Measurements from ENCODE around the gene KCNIP1. TPM values are rescaled to one million over a fixed set of nuclear protein-coding genes. Genes with fewer than 3 reads are reported as not detected.

The KCNIP1 gene
- total RNA-seq, 4 donors from 2014 or later, result 4.8 to 9.2 (median 7.3) TPM; not detected in 1

- Histone ChIP-seq H3K27ac (peak overlapping the region in 1 of 4 donors; percentile 44), H3K4me1 (peaks cover 0 to 21% (median 0%) of the 10 kb centered on the region in 4 donors), H3K9me3 (peaks cover 0 to 4% (median 0%) of the 10 kb centered on the region in 4 donors), H3K4me3 (peak overlapping the region in 1 of 4 donors; percentile 58), H3K27me3 (peaks cover 0 to 17% of the 10 kb centered on the region in 2 donors), H3K36me3 (no peaks in the 10 kb centered on the region)
- no peak for TF ChIP-seq EP300 (IDR thresholded peaks at IDR 0.05)
- TF ChIP-seq POLR2A (IDR thresholded peaks at IDR 0.05), result no peak
- no peak for TF ChIP-seq CTCF (IDR thresholded peaks at IDR 0.05)
- no peak for DNase-seq (ENCODE audit: low spot score in 2 of 2)
- WGBS, 2 donors, result 62 to 66% methylated on average over 23 of the region's 23 CpGs
These were observed 921 bp downstream of the KCNIP1 start for GRCh38 chr5:170504616-170505266.

DNA sequence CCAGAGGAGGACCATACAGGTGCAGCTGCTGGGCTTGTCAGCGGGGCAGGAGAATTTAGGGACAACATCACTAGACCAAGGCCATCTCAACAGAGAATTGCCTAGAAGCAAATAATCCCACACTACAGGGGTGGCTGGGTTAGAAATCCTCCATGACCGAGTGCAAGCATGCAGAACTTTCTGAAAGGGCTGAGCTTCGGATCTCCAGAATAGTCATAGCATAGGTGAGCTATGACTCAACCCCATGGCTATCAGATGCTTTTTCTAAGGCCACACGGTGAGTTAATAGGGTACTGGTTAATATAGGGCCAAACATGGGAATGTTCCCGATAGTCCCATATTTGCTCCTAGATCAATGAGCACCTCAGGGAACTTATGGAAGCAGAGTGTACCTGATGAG, 4.2 kb downstream of the KCNIP1 start:
- no peak overlapping the region for H3K4me3 ChIP-seq
- H3K36me3 ChIP-seq, result no peaks in the 10 kb centered on the region
- no peak overlapping the region for H3K27ac ChIP-seq
- H3K9me3 ChIP-seq, result no peaks in the 10 kb centered on the region
- 87 to 90% methylated on average over 5 of the region's 5 CpGs for WGBS, 2 donors
- H3K27me3 ChIP-seq, result peaks cover 0 to 10% of the 10 kb centered on the region in 2 donors
- H3K4me1 ChIP-seq, result peaks cover 0 to 21% (median 0%) of the 10 kb centered on the region in 4 donors
- TF ChIP-seq POLR2A (IDR thresholded peaks at IDR 0.05) (no peak), CTCF (IDR thresholded peaks at IDR 0.05) (no peak), EP300 (IDR thresholded peaks at IDR 0.05) (no peak)
- no peak for DNase-seq (ENCODE audit: low spot score in 2 of 2)

GRCh38 chr5:170508660-170509347, 5.0 kb downstream of the KCNIP1 start:
- H3K9me3 ChIP-seq, result no peaks in the 10 kb centered on the region
- no peak overlapping the region for H3K4me3 ChIP-seq
- peaks cover 0 to 19% (median 0%) of the 10 kb centered on the region in 4 donors for H3K4me1 ChIP-seq
- 39 to 43% methylated on average over 8 of the region's 8 CpGs for WGBS, 2 donors
- TF ChIP-seq EP300 (IDR thresholded peaks at IDR 0.05), result no peak
- TF ChIP-seq CTCF (IDR thresholded peaks at IDR 0.05), result no peak
- no peak for TF ChIP-seq POLR2A (IDR thresholded peaks at IDR 0.05)
- no peaks in the 10 kb centered on the region for H3K36me3 ChIP-seq
- no peak overlapping the region for H3K27ac ChIP-seq
- no peak for DNase-seq (ENCODE audit: low spot score in 2 of 2)
- H3K27me3 ChIP-seq, result peaks cover 0 to 5% of the 10 kb centered on the region in 2 donors

- DNase-seq (ENCODE audit: low spot score in 2 of 2), result no peak
- Histone ChIP-seq H3K36me3 (no peaks in the 10 kb centered on the region), H3K9me3 (no peaks in the 10 kb centered on the region), H3K27ac (no peak overlapping the region), H3K4me1 (peaks cover 0 to 14% (median 0%) of the 10 kb centered on the region in 4 donors), H3K4me3 (no peak overlapping the region), H3K27me3 (peaks cover 0 to 4% of the 10 kb centered on the region in 2 donors)
- TF ChIP-seq POLR2A (IDR thresholded peaks at IDR 0.05) (no peak), EP300 (IDR thresholded peaks at IDR 0.05) (no peak), CTCF (IDR thresholded peaks at IDR 0.05) (no peak)
- WGBS, 2 donors, result 83 to 84% methylated on average over 1 of the region's 1 CpG
These were observed 5.5 kb downstream of the KCNIP1 start for GRCh38 chr5:170509348-170509660.

GRCh38 chr5:170510126-170510525, 6.3 kb downstream of the KCNIP1 start:
- Histone ChIP-seq H3K4me1 (peaks cover 0 to 11% (median 0%) of the 10 kb centered on the region in 4 donors), H3K27ac (no peak overlapping the region), H3K9me3 (no peaks in the 10 kb centered on the region), H3K27me3 (no peaks in the 10 kb centered on the region), H3K36me3 (no peaks in the 10 kb centered on the region), H3K4me3 (no peak overlapping the region)
- no peak for DNase-seq (ENCODE audit: low spot score in 2 of 2)
- 96 to 98% methylated on average over 7 of the region's 7 CpGs for WGBS, 2 donors
- TF ChIP-seq CTCF (IDR thresholded peaks at IDR 0.05) (no peak), POLR2A (IDR thresholded peaks at IDR 0.05) (no peak), EP300 (IDR thresholded peaks at IDR 0.05) (no peak)

All from tibial nerve (tissue), 4 donors.